ENCODE results near the gene BCL2.
"Not testable (repeated sequence)": the region's sequence is repeated elsewhere in the genome, so short reads cannot be mapped to it uniquely, and the experiment has no call there.

Gene BCL2

DNA sequence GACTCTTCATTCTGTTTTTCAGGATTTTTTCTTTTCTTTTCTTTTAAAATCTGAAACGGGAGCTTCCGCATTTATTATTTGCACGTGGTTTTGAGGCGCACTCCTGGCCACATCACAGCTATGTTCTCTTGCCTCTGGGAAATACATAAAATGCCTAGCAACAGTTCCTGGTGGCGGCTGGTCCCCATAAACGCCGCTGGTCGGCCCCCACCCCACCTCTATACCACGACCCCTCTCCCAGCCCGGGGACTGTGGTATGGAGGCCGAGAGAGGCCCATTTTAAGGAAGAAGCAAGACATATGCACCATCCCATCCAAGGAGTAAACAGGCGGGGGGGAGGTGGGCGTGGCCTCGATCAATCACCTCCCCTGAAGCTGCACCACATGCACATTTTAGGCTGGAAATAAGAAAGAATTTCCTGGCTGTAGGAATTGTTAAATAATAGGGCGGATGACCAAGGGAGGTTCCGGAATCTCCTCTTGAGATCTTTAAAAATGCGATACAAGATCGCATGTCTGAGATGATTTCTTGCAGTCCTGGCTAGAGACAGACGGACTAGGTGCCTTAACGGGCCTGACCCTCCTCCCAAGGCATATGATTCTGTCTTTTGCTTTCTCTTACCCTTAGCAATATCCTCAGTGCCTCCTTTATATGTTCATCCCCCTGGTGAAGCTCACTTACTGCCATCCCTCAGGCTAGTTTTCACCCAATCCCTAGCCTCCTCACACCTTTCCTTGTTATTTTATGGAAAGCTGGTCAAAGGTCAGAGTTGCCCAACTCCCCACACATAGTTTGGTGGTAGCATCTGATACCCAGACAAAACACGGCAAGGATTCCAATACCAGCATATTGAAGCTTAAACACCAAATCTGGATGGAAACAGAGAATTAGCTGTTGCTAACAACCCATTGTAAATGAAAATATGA lies 82.4 kb downstream of the BCL2 start:
- in situ Hi-C loops (cut with MboI; ENCODE audit: low sequenced_read_pairs, unreplicated experiment) = no loop called here
- TF ChIP-seq, protein P1, sequence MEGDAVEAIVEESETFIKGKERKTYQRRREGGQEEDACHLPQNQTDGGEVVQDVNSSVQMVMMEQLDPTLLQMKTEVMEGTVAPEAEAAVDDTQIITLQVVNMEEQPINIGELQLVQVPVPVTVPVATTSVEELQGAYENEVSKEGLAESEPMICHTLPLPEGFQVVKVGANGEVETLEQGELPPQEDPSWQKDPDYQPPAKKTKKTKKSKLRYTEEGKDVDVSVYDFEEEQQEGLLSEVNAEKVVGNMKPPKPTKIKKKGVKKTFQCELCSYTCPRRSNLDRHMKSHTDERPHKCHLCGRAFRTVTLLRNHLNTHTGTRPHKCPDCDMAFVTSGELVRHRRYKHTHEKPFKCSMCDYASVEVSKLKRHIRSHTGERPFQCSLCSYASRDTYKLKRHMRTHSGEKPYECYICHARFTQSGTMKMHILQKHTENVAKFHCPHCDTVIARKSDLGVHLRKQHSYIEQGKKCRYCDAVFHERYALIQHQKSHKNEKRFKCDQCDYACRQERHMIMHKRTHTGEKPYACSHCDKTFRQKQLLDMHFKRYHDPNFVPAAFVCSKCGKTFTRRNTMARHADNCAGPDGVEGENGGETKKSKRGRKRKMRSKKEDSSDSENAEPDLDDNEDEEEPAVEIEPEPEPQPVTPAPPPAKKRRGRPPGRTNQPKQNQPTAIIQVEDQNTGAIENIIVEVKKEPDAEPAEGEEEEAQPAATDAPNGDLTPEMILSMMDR (IDR thresholded peaks at IDR 0.05; ENCODE audit: borderline replicate concordance, control extremely low read depth, extremely low read depth, insufficient read depth, missing control alignments) = no peak
- DNase-seq (ENCODE audit: low spot score) = no peak

DNA sequence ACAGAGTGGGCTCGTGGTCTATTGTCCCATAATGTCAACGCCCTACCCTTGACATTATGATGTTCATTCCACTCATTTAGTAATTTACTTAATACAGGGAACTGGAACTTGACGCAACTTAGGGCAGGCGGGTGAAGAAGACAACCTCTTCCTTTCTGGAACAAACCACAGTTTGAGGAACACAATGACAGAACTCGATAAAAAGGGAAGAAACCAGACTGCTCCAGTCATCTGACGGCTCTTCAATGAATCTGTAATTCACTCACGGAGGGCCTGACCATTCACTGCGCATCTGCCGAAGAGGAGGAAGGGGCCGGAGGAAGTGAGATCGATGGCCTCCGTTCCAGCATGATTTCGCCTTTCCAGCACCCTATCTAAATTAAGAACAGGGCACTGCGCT lies 83.2 kb downstream of the BCL2 start:
- TF ChIP-seq, protein P1 (IDR thresholded peaks at IDR 0.05; ENCODE audit: borderline replicate concordance, control extremely low read depth, extremely low read depth, insufficient read depth, missing control alignments) = no peak
- in situ Hi-C loops (cut with MboI; ENCODE audit: low sequenced_read_pairs, unreplicated experiment) = no loop called here

DNA sequence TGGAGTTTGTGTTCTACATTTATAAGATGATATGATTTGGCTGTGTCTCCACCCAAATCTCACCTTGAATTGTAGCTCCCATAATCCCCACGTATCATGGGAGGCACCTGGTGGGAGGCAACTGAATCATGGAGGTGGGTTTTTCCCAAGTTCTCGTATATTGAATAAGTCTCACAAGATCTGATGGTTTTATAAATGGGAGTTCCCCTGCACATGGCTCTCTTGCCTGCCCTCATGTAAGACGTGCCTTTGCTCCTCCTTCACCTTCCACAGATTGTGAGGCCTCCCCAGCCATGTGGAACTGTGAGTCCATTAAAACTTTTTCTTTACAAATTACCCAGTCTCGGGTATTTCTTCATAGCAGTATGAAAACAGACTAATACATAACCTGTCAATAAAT lies 83.6 kb downstream of the BCL2 start:
- in situ Hi-C loops (cut with MboI; ENCODE audit: low sequenced_read_pairs, unreplicated experiment); DNase-seq (ENCODE audit: low spot score): not testable (repeated sequence)

More for the DNA sequence above, 83.2 kb downstream of the BCL2 start:
- DNase-seq (ENCODE audit: low spot score) = no peak

DNA sequence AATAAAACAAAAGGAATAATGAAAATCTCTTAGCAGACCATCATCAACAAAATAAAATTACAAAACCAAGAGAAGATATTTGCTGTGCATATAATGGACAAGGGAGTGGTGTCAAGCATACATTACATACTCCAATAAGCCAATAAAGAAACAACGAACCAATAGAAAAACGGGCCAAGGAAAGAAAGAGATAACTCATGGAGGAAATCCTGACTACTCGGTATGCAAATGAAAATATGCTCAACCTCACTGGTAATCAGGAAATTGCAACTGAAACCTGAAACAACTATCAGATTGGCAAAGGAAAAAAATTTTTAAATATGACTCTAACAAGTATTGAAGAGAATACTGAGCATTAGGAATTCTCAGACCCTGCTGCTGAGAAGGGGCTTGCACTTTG lies 84.7 kb downstream of the BCL2 start:
- no peak for DNase-seq (ENCODE audit: low spot score)

DNA sequence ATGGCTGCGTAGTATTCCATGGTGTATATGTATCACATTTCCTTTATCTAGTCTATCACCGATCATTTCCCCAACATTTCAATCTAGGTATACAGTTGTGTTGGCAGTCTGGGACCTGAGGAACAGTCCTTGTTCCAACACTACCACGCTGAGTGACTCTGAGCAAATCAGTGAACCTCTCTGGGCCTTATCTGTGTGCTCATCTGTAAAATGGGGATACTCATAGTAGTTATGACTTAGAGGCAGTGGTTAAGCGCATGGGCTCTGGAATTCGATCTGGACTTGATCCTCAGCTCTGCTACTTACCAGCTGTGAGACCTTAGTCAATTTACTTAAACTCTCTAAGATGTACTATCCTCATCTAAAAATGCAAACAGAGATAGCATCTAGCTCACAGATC lies 85.1 kb downstream of the BCL2 start:
- DNase-seq (ENCODE audit: low spot score) = no peak
- TF ChIP-seq, protein P1 (IDR thresholded peaks at IDR 0.05; ENCODE audit: borderline replicate concordance, control extremely low read depth, extremely low read depth, insufficient read depth, missing control alignments) = no peak
- in situ Hi-C loops (cut with MboI; ENCODE audit: low sequenced_read_pairs, unreplicated experiment) = no loop called here

More for the DNA sequence above, 84.7 kb downstream of the BCL2 start:
- in situ Hi-C loops (cut with MboI; ENCODE audit: low sequenced_read_pairs, unreplicated experiment) = no loop called here
- TF ChIP-seq, protein P1 (IDR thresholded peaks at IDR 0.05; ENCODE audit: borderline replicate concordance, control extremely low read depth, extremely low read depth, insufficient read depth, missing control alignments) = no peak

DNA sequence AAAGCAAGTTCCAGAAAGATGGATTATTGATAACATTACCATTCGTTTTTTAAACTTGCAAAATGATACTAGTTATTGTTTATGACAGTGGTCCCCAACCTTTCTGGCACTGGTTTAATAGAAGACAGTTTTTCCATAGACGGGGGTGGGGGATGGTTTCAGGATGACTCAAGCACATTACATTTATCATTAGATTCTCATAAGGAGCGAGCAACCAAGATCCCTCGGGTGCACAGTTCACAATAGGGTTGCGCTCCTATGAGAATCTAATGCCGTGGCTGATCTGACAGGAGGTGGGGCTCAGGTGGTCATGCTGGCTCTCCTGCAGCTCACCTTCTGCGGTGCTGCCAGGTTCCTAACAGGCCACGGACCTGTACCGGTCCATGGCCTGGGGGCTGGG lies 86.2 kb downstream of the BCL2 start:
- TF ChIP-seq, protein P1 (IDR thresholded peaks at IDR 0.05; ENCODE audit: borderline replicate concordance, control extremely low read depth, extremely low read depth, insufficient read depth, missing control alignments) = no peak
- no peak for DNase-seq (ENCODE audit: low spot score)
- in situ Hi-C loops (cut with MboI; ENCODE audit: low sequenced_read_pairs, unreplicated experiment) = no loop called here

DNA sequence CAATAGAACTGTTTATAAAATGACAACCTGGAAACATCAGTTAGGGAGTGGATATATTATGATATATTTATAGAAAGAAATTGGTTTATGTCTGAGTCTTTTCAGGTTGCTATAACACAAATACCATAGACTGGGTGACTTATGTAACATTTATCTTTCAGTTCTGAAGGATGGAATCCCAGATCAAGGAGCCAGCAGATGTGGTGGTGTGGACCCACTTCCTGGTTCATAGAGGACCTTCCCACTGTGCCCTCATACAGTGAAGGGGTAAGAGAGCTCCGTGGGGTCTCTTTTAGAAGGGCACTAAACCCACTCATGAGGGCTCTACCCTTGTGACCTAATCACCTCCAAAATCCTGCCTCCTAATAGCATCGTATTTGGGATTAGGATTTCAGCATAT lies 86.7 kb downstream of the BCL2 start:
- in situ Hi-C loops (cut with MboI; ENCODE audit: low sequenced_read_pairs, unreplicated experiment) = no loop called here
- TF ChIP-seq, protein P1 (IDR thresholded peaks at IDR 0.05; ENCODE audit: borderline replicate concordance, control extremely low read depth, extremely low read depth, insufficient read depth, missing control alignments) = no peak

More for the DNA sequence above, 86.7 kb downstream of the BCL2 start:
- no peak for DNase-seq (ENCODE audit: low spot score)
